Measurements from ENCODE around the gene RHOBTB3. TPM values are rescaled to one million over a fixed set of nuclear protein-coding genes. Genes with fewer than 3 reads are reported as not detected.
"Not testable (repeated sequence)": the region's sequence is repeated elsewhere in the genome, so short reads cannot be mapped to it uniquely, and the experiment has no call there.

Gene RHOBTB3
- total RNA-seq, 1 experiment from 2014 or later = 84.3 TPM

DNA sequence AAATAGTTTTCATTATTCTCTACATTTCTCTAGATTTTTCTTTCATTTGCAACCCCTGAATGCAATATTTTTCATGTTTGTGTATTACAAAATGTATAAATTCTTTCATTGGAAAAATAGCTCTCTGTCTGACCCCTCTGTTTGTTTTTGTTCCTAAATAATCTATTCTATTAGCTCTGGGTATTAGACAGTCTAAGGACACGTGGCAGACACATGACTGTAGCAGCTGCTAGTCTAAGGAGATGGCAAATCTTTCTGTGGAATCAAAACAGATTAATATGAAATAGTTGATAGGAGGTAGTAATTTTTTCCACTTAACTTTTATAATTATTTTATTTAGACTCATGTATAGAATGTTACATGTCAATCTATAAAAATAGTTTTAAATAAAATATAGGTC is 27.0 kb upstream of the RHOBTB3 start:
- CTCF ChIA-PET = no interaction called here

DNA sequence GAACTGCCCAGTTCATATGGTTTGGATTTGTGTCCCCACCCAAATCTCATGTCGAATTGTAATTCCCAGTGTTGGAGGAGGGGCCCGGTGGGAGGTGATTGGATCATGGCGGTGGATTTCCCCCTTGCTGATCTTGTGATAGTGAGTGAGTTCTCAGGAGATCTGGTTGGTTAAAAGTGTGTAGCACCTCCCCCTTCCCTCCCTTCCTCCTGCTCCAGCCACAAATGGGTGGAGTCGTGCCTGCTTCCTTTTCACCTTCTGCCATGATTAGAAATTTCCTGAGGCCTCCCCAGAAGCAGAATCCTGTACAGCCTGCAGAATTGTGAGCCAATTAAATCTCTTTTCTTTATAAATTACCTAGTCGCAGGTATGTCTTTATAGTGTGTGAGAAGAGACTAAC is 24.9 kb upstream of the RHOBTB3 start:
- H3K4me3 ChIP-seq (replicated peaks in 1 of 2; ENCODE audit: low read depth in 1 of 2, low read length in 2 of 2); H3K27ac ChIP-seq (ENCODE audit: low read depth, low read length); DNase-seq (ENCODE audit: low read depth, low spot score); H3K9me2 ChIP-seq (ENCODE audit: insufficient read depth); BruUV-seq (replicated peaks); RAD21 ChIA-PET (ENCODE audit: low non-redundant PET in 1 of 2, low total read pairs in 2 of 2, uncharacterized antibody in 2 of 2, unreplicated experiment in 2 of 2); ATAC-seq; H3K9me3 ChIP-seq (ENCODE audit: control insufficient read depth in 1 of 2, insufficient read depth in 1 of 2, low read depth in 1 of 2, low read length in 2 of 2); POLR2A ChIA-PET; H3K9ac ChIP-seq (ENCODE audit: low read length); H4K20me1 ChIP-seq (ENCODE audit: insufficient read depth); H3K27me3 ChIP-seq (ENCODE audit: insufficient read depth, low read length); H3K36me3 ChIP-seq (ENCODE audit: control insufficient read depth in 1 of 2, insufficient read depth in 2 of 2, low read length in 2 of 2); CTCF ChIA-PET; H3K4me2 ChIP-seq (ENCODE audit: low read length); intact Hi-C loops (cut with micrococcal nuclease); H3K79me2 ChIP-seq (ENCODE audit: insufficient read depth, low read length): not testable (repeated sequence)
- Histone ChIP-seq H2AFZ (ENCODE audit: low read depth, low read length, poor library complexity, severe bottlenecking) (peak overlapping the region; percentile 41), H3K4me1 (ENCODE audit: control insufficient read depth in 1 of 2, insufficient read depth in 2 of 2, low read length in 2 of 2) (peaks cover 22 to 24% of the 10 kb centered on the region in 2 experiments)

More for the DNA sequence above, 27.0 kb upstream of the RHOBTB3 start:
- H3K36me3 ChIP-seq (ENCODE audit: control insufficient read depth in 1 of 2, insufficient read depth in 2 of 2, low read length in 2 of 2) = no peaks in the 10 kb centered on the region
- ChIA-PET POLR2A (no interaction called here), RAD21 (ENCODE audit: low non-redundant PET in 1 of 2, low total read pairs in 2 of 2, uncharacterized antibody in 2 of 2, unreplicated experiment in 2 of 2) (no interaction called here)
- DNase-seq (ENCODE audit: low read depth, low spot score) (no peak), ATAC-seq (no peak)
- no peaks in the 10 kb centered on the region for H4K20me1 ChIP-seq (ENCODE audit: insufficient read depth)
- H2AFZ ChIP-seq (ENCODE audit: low read depth, low read length, poor library complexity, severe bottlenecking) = peak overlapping the region; percentile 84
- TF ChIP-seq SIN3A (IDR thresholded peaks at IDR 0.05; ENCODE audit: low read depth) (no peak), EZH2phosphoT487 (IDR thresholded peaks at IDR 0.05; ENCODE audit: borderline replicate concordance) (no peak), YY1 (IDR thresholded peaks at IDR 0.05; ENCODE audit: extremely low read depth, insufficient replicate concordance, low read depth, low read length) (no peak), JUND (IDR thresholded peaks at IDR 0.05) (no peak), ZFX (IDR thresholded peaks at IDR 0.05) (no peak), POLR2A (IDR thresholded peaks at IDR 0.05; ENCODE audit: borderline replicate concordance, extremely low read depth, insufficient read depth, insufficient read length) (no peak), CEBPB (IDR thresholded peaks at IDR 0.05; ENCODE audit: low read depth) (no peak), ELF1 (IDR thresholded peaks at IDR 0.05; ENCODE audit: borderline replicate concordance, low read depth) (no peak), EZH2 (IDR thresholded peaks at IDR 0.05) (no peak), POLR2AphosphoS5 (IDR thresholded peaks at IDR 0.05; ENCODE audit: low read depth, low read length) (no peak), SRF (IDR thresholded peaks at IDR 0.05; ENCODE audit: low read depth) (no peak), RAD21 (IDR thresholded peaks at IDR 0.05; ENCODE audit: low read depth) (no peak), TCF7L2 (IDR thresholded peaks at IDR 0.05; ENCODE audit: borderline replicate concordance, extremely low read depth, insufficient read depth, insufficient read length) (no peak)
- TF ChIP-seq, protein P1, sequence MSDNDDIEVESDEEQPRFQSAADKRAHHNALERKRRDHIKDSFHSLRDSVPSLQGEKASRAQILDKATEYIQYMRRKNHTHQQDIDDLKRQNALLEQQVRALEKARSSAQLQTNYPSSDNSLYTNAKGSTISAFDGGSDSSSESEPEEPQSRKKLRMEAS (IDR thresholded peaks at IDR 0.05) = no peak
- TF ChIP-seq, protein P2, sequence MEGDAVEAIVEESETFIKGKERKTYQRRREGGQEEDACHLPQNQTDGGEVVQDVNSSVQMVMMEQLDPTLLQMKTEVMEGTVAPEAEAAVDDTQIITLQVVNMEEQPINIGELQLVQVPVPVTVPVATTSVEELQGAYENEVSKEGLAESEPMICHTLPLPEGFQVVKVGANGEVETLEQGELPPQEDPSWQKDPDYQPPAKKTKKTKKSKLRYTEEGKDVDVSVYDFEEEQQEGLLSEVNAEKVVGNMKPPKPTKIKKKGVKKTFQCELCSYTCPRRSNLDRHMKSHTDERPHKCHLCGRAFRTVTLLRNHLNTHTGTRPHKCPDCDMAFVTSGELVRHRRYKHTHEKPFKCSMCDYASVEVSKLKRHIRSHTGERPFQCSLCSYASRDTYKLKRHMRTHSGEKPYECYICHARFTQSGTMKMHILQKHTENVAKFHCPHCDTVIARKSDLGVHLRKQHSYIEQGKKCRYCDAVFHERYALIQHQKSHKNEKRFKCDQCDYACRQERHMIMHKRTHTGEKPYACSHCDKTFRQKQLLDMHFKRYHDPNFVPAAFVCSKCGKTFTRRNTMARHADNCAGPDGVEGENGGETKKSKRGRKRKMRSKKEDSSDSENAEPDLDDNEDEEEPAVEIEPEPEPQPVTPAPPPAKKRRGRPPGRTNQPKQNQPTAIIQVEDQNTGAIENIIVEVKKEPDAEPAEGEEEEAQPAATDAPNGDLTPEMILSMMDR (IDR thresholded peaks at IDR 0.05 in 2 of 3, conservative IDR thresholded peaks at IDR 0.05 in 1 of 3; ENCODE audit: borderline replicate concordance in 1 of 3, insufficient read depth in 1 of 3, low read depth in 2 of 3, low read length in 2 of 3) = no peak
- TF ChIP-seq, protein P3, sequence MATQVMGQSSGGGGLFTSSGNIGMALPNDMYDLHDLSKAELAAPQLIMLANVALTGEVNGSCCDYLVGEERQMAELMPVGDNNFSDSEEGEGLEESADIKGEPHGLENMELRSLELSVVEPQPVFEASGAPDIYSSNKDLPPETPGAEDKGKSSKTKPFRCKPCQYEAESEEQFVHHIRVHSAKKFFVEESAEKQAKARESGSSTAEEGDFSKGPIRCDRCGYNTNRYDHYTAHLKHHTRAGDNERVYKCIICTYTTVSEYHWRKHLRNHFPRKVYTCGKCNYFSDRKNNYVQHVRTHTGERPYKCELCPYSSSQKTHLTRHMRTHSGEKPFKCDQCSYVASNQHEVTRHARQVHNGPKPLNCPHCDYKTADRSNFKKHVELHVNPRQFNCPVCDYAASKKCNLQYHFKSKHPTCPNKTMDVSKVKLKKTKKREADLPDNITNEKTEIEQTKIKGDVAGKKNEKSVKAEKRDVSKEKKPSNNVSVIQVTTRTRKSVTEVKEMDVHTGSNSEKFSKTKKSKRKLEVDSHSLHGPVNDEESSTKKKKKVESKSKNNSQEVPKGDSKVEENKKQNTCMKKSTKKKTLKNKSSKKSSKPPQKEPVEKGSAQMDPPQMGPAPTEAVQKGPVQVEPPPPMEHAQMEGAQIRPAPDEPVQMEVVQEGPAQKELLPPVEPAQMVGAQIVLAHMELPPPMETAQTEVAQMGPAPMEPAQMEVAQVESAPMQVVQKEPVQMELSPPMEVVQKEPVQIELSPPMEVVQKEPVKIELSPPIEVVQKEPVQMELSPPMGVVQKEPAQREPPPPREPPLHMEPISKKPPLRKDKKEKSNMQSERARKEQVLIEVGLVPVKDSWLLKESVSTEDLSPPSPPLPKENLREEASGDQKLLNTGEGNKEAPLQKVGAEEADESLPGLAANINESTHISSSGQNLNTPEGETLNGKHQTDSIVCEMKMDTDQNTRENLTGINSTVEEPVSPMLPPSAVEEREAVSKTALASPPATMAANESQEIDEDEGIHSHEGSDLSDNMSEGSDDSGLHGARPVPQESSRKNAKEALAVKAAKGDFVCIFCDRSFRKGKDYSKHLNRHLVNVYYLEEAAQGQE (IDR thresholded peaks at IDR 0.05; ENCODE audit: low read depth) = no peak
- no peaks in the 10 kb centered on the region for H3K79me2 ChIP-seq (ENCODE audit: insufficient read depth, low read length)
- H3K4me2 ChIP-seq (ENCODE audit: low read length) = no peak overlapping the region
- intact Hi-C loops (cut with micrococcal nuclease) = no loop called here
- no TSS peak for BruUV-seq (replicated peaks)
- no peaks in the 10 kb centered on the region for H3K9me2 ChIP-seq (ENCODE audit: insufficient read depth)
- no peaks in the 10 kb centered on the region for H3K27me3 ChIP-seq (ENCODE audit: insufficient read depth, low read length)
- H3K9me3 ChIP-seq (ENCODE audit: control insufficient read depth in 1 of 2, insufficient read depth in 1 of 2, low read depth in 1 of 2, low read length in 2 of 2) = no peaks in the 10 kb centered on the region
- H3K4me3 ChIP-seq (replicated peaks in 1 of 2; ENCODE audit: low read depth in 1 of 2, low read length in 2 of 2) = no peak overlapping the region
- H3K9ac ChIP-seq (ENCODE audit: low read length) = no peak overlapping the region
- no peak overlapping the region for H3K27ac ChIP-seq (ENCODE audit: low read depth, low read length)
- peaks cover 4 to 7% of the 10 kb centered on the region in 2 experiments; a peak in 3 of 4 replicates for H3K4me1 ChIP-seq (ENCODE audit: control insufficient read depth in 1 of 2, insufficient read depth in 2 of 2, low read length in 2 of 2)
